PFSK-1 (cell line): ENCODE measurements around the gene ZNF268.

ENCODE experiments used
- FOXP2 ChIP-seq: optimal IDR thresholded peaks from 2 replicates; pipeline ENCODE3; 2011; ENCODE audit warnings: borderline replicate concordance, control low read depth, inconsistent platforms; ENCODE audit not compliant: insufficient read depth; ENCODE audit errors: extremely low read length, extremely low read depth
- POLR2AphosphoS5 ChIP-seq: IDR thresholded peaks from 2 replicates; pipeline ENCODE4 v1.6.1; 2012; ENCODE audit warnings: low read depth, mild to moderate bottlenecking, control low read depth, low read length, moderate library complexity
- REST ChIP-seq, 2 experiments: IDR thresholded peaks; 2 replicates each; pipeline versions ENCODE4 v1.6.1 to v1.8.0; 2011 to 2012; ENCODE audit warnings: low read depth in 2 of 2, low read length in 2 of 2, control low read depth in 1 of 2, inconsistent platforms in 1 of 2, mild to moderate bottlenecking in 1 of 2, moderate library complexity in 1 of 2; ENCODE audit not compliant: insufficient read depth in 1 of 2
- SIN3A ChIP-seq: IDR thresholded peaks from 2 replicates; pipeline ENCODE4 v1.6.1; 2012; ENCODE audit warnings: mild to moderate bottlenecking, low read length, moderate library complexity, borderline replicate concordance; ENCODE audit not compliant: insufficient read depth
- TAF1 ChIP-seq: IDR thresholded peaks from 2 replicates; pipeline ENCODE4 v1.6.1; 2012; ENCODE audit warnings: low read length, control low read depth, borderline replicate concordance; ENCODE audit not compliant: insufficient read depth

DNA sequence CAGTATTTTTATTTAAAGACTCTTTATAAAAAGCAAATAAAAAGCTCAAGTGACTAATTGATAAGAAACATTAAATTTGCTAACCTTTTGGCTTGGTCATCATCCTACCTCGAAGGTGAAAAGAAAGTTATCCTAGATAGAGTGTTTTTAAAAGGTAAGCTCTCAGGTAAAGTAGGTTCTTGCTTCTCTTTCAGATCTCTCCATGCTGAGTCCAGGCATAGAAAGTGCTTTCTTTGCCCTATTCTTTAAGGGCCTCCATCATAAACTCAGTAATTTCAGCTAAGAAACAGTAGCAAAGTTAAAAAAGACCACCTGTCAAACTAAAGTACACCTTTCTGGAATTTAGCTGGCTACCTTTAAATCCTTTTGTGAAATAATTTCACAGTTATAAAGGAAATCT, 75.0 kb downstream of the ZNF268 start:
- TF ChIP-seq POLR2AphosphoS5 (no peak), TAF1 (no peak), REST (IDR thresholded peaks at IDR 0.05; ENCODE audit: insufficient read depth in 1 of 2, low read depth in 2 of 2, low read length in 2 of 2) (no peak), SIN3A (no peak), FOXP2 (no peak)
